ENCODE results near the gene PTMS.
"Not testable (repeated sequence)": the region's sequence is repeated elsewhere in the genome, so short reads cannot be mapped to it uniquely, and the experiment has no call there.

The PTMS gene, protein sequence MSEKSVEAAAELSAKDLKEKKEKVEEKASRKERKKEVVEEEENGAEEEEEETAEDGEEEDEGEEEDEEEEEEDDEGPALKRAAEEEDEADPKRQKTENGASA

DNA sequence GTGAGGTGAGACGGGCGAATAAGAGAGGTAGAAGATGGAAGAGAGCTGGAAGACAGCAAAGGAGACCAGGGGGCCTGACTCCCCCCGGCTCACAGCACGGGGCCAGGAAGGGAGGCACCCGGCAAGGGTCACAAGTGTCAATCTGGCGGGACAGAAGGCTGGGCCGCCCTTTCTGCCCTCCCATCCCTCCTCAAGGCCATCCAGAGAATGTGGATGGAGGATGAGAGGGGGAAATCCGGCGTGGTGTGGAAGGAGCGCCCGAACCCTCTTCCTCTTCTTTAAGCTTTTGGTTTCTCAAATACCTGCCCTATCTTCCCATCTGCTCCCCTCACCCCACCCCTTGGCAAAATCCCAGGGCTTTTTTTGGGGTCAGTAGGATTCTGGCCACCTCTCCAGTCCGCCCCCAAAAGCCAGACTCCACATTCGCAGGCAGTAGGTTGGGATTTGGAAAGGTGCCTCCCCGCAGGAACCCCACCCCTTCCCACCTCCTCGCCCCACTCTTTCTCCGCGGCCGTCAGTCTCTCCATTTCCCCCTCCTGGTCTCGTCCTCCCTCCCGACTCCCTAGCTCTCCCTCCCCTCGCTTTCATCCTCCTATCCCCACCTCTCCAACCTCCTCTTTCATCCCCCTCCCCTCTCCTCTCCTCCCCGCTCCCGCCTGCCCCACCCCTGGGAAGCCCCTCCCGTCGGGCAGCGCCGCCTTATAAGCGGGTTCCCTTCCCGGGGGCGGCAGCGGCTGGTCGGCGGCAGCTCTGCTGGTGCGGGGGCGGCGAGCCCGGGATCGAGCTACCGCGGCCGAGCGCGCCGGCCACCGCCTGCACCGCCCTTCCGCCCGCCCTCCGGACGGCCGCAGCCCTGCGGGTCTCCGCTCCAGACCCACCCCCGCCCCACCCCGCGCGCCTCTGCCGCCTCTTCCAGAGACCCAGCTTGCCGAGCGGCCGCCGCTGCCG, at the start of gene PTMS:
TSS of gene PTMS (plus strand) at position 730 of the 948 bp plus-strand sequence. CDS start 343 bp downstream, outside the sequence.
- peak; percentile 93 for DNase-seq (ENCODE audit: low spot score)

- no peak for DNase-seq (ENCODE audit: low spot score)
Measured at GRCh38 chr12:6716874-6717437, 49.2 kb upstream of the PTMS start.

GRCh38 chr12:6722863-6723262, 43.3 kb upstream of the PTMS start:
- no peak for DNase-seq (ENCODE audit: low spot score)

DNA sequence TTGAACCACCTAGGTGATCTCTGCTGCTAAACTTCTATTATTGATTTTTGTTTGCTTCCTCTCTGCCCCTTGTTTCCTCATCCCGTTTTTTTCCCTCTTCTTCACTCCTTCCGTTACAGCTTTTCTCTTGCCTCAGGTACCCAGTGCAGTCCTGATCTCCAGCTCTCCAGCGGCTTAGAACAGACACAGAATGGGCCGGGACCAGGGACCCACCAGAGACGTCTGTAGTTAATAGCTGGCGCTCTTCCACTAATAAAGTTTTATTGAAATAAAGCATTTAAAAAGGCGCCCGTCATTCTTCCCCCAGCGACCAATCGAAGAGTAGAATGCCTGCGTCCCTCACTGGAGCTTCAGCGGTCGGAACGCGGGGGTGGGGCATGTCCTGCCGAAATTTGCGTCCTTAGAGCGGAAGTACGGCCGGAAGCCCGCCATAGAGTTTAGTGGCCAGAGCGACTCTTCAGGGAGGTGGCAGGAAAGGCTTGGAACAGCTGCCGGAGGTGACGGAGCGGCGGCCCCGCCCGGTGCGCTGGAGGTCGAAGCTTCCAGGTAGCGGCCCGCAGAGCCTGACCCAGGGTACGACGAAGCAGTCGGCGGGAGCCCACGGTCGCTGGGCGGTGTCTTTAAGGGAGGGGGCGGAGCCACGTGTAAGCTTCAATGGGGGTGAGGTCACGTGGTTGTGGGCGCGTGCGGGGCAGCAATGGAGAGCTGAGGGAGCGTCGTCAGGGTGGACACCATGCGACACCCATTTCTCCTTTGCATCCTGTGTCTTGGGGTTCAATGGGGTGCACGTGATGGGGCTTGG, 42.4 kb upstream of the PTMS start, which contains the start of gene COPS7A:
TSS of gene COPS7A (plus strand) at position 440 of the 802 bp plus-strand sequence. CDS start 611 bp downstream, outside the sequence.
- DNase-seq (ENCODE audit: low spot score) = peak; percentile 96

GRCh38 chr12:6724409-6724797, 41.8 kb upstream of the PTMS start:
- DNase-seq (ENCODE audit: low spot score) = peak; percentile 49

DNA sequence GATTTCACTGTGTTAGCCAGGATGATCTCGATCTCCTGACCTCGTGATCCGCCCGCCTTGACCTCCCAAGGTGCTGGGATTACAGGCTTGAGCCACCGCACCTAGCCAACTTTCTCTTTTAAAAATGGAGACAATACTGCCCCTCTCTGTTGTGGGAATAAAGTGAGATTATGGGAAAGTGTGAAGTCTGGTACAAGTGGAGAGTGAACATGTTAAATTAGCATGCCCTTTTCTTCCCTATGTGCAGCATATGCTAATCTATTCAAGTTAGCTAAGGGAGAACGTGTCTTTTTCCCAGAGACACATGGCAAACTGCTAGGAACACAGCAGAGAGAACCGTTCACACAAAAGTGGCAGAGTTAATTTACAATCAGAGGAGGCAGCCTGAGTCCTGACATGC, 40.8 kb upstream of the PTMS start:
- no peak for DNase-seq (ENCODE audit: low spot score)

DNA sequence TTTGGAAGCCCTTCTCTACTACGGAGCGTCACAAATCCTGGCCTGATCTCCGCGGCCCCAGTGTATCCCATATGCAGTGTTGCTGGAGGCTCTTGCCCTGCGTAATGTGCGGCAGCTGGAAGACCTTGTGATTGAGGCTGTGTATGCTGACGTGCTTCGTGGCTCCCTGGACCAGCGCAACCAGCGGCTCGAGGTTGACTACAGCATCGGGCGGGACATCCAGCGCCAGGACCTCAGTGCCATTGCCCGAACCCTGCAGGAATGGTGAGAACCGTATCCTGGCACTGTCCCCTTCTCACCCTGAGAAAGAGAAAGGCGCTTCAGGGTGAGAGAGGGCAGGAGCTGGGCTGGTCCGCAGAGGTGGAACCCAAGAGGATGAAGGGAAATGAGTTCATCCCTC, 37.0 kb upstream of the PTMS start:
- no peak for DNase-seq (ENCODE audit: low spot score)

DNA sequence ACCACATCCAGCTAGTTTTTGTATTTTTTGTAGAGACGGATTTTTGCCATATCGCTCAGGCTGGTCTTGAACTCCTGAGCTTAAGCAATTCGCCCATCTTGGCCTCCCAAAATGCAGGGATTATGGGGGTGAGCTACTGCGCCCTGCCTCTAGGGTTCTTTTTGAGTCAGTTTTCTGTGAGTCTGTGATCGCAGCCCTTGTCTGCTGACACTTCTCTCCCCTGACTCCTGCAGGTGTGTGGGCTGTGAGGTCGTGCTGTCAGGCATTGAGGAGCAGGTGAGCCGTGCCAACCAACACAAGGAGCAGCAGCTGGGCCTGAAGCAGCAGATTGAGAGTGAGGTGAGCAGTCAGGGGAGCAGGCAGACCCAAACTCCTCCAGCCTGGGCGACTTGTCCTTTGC, 36.0 kb upstream of the PTMS start:
- DNase-seq (ENCODE audit: low spot score) = no peak

DNA sequence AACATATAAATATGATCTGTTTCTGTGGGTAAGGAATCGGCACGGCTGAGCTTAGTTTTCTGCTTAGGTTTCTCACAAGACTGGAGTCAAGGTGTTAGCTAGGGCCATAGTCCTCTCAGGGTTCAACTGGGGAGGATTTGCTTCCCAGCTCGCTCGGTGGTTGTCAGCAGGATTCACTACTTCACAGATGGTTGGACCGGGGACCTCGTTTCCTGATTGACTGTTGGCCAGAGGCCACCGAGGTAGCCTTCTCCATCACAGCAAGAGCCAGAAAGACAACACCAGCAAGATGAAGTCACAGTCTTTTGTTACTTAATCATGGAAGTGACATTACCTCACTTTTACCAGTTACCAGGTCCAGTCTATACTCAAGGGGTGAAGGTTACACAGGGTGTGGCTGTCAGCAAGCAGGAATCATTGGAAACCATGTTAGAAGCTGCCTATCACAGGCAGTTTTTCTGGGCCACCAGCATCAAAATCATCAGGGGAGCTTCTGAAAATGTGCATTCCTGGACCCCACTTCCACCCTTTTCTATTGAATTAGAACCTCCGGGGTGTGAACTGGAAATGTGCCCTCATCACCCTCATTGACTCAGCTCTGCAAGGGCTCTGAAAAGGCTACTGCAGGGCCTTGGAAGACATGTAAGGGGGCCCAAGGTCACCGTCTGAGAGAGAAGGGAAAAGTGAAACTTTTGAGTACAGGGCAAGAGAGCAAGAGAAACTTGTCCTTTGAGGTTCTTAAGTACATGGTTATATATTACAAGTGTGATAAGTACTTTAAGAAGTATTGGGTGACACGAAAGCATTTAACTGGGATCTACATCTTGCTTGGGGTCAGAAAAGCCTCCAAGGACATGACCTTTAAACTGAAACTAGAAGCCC, 31.4 kb upstream of the PTMS start:
- DNase-seq (ENCODE audit: low spot score) = no peak

- peak; percentile 73 for DNase-seq (ENCODE audit: low spot score)
Measured at GRCh38 chr12:6735448-6736191, 30.5 kb upstream of the PTMS start.

DNA sequence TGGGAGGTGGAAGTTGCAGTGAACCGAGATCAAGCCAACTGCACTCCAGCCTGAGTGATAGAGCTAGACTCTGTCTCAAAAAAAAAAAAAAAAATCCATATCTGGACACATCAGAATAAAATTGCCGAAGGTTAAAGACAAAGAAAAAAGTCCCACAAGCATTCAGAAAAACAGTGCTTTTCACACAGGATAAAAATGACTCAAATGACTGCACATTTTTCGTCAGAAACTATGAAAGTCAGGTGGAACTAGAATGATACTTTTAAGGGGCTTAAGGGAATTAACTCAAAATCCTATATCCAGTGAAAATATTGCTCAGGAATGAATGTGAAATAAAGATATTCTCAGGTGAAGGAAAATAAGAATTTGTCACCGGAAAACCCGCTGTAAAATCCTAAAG, 29.4 kb upstream of the PTMS start:
- DNase-seq (ENCODE audit: low spot score) = no peak

DNA sequence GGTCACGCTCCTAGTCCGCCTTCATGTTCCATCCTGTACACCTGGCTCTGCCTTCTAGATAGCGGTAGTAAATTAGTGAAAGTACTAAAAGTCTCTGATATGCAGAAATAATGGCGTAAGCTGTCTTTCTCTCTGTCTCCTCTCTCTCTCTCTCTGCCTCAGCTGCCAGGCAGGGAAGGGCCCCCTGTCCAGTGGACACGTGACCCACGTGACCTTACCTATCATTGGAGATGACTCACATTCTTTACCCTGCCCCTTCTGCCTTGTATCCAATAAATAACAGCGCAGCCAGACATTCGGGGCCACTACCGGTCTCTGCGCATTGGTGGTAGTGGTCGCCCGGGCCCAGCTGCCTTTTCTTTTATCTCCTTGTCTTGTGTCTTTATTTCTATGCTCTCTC, 24.1 kb upstream of the PTMS start:
- DNase-seq (ENCODE audit: low spot score) = not testable (repeated sequence)

GRCh38 chr12:6742834-6743233, 23.3 kb upstream of the PTMS start:
- DNase-seq (ENCODE audit: low spot score) = no peak

GRCh38 chr12:6743300-6743699, 22.9 kb upstream of the PTMS start:
- not testable (repeated sequence) for DNase-seq (ENCODE audit: low spot score)

GRCh38 chr12:6745741-6746525, 20.2 kb upstream of the PTMS start:
- no peak for DNase-seq (ENCODE audit: low spot score)

DNA sequence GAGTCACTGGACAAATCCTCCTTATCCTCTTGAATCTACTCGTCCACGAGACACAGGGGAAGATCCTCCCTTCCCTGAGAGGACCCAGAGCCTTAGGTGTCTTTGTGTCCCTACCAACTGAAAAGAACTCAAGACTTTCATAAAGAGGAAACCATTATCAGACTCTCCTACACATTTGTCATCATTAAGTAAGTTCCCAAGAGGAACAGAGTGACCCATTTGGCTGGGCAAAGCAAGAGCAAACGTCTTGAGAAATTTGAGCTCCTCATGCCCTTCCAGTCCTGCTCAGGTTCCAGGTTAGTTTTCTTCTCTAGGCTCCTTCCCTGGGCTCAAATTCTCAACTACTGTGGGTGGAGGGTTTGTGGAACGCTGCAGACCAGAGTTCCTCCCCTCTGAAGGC, 18.9 kb upstream of the PTMS start:
- no peak for DNase-seq (ENCODE audit: low spot score)

GRCh38 chr12:6748761-6749160, 17.4 kb upstream of the PTMS start:
- DNase-seq (ENCODE audit: low spot score) = no peak

GRCh38 chr12:6750506-6750905, 15.7 kb upstream of the PTMS start:
- DNase-seq (ENCODE audit: low spot score) = no peak

GRCh38 chr12:6751767-6752166, 14.4 kb upstream of the PTMS start:
- DNase-seq (ENCODE audit: low spot score) = no peak

All from D341Med (cell line).